Ascending aorta (tissue), 2 donors: ENCODE data around the gene KIZ. TPM values are rescaled to one million over a fixed set of nuclear protein-coding genes. Genes with fewer than 3 reads are reported as not detected.

Experiments
- DNase-seq, 2 donors: peaks; one replicate each; pipeline ENCODE4 v3.0.0-alpha.2; 2019; ENCODE audit warnings: low spot score in 2 of 2
- H3K27ac ChIP-seq, 2 donors: fragments of 200-600 bp; sonication (generic); one replicate each; pipeline ENCODE4 v1.5.1; 2016 to 2017; ENCODE audit warnings: mild to moderate bottlenecking in 1 of 2
- H3K27me3 ChIP-seq: fragments of 200-600 bp; sonication (generic); one replicate; pipeline ENCODE4 v1.5.1; 2017
- H3K36me3 ChIP-seq, 2 donors: fragments of 200-600 bp; sonication (generic); one replicate each; pipeline ENCODE4 v1.5.1; 2016
- H3K4me1 ChIP-seq, 2 donors: fragments of 200-600 bp; sonication (generic); one replicate each; pipeline ENCODE4 v1.5.1; 2016 to 2017; ENCODE audit warnings: mild to moderate bottlenecking in 1 of 2
- H3K4me3 ChIP-seq, 2 donors: fragments of 200-600 bp; sonication (generic); one replicate each; pipeline ENCODE4 v1.5.1; 2016 to 2017; ENCODE audit warnings: mild to moderate bottlenecking in 1 of 2
- H3K9me3 ChIP-seq, 2 donors: fragments of 200-600 bp; sonication (generic); one replicate each; pipeline ENCODE4 v1.5.1; 2016
- CTCF ChIP-seq, 3 experiments: fragments of 200-600 bp in 2 of 3; fragments of 450-650 bp in 1 of 3; sonication (generic) in 2 of 3; IDR thresholded peaks; one replicate each; pipeline ENCODE4 v1.5.1; 2016 to 2019; ENCODE audit warnings: antibody characterized with exemption in 3 of 3, mild to moderate bottlenecking in 1 of 3, moderate library complexity in 1 of 3
- intact Hi-C: fragments of 100-400 bp; cut with DNase I; formaldehyde crosslinking; loops from one replicate; pipeline ENCODE4 v1.15.1; 2023
- total RNA-seq: library from RNA; depleted of rRNA; stranded (reverse); fragments of >200 nt; gene quantifications from one replicate; pipeline ENCODE4 v1.1.0, GENCODE V29; 2016

KIZ gene
- total RNA-seq, 1 donor from 2014 or later = 7.8 TPM

GRCh38 chr20:21099751-21100577 lies 25.9 kb upstream of the KIZ start:
- peak overlapping the region; percentile 26 to 61 for H3K4me3 ChIP-seq
- H3K36me3 ChIP-seq = no peaks in the 10 kb centered on the region
- no peak for TF ChIP-seq CTCF (IDR thresholded peaks at IDR 0.05)
- peaks cover 14 to 26% of the 10 kb centered on the region in 2 donors for H3K4me1 ChIP-seq
- intact Hi-C loops = no loop called here
- peaks cover 31% of the 10 kb centered on the region for H3K27me3 ChIP-seq
- H3K27ac ChIP-seq = no peak overlapping the region
- no peaks in the 10 kb centered on the region for H3K9me3 ChIP-seq
- DNase-seq = no peak

DNA sequence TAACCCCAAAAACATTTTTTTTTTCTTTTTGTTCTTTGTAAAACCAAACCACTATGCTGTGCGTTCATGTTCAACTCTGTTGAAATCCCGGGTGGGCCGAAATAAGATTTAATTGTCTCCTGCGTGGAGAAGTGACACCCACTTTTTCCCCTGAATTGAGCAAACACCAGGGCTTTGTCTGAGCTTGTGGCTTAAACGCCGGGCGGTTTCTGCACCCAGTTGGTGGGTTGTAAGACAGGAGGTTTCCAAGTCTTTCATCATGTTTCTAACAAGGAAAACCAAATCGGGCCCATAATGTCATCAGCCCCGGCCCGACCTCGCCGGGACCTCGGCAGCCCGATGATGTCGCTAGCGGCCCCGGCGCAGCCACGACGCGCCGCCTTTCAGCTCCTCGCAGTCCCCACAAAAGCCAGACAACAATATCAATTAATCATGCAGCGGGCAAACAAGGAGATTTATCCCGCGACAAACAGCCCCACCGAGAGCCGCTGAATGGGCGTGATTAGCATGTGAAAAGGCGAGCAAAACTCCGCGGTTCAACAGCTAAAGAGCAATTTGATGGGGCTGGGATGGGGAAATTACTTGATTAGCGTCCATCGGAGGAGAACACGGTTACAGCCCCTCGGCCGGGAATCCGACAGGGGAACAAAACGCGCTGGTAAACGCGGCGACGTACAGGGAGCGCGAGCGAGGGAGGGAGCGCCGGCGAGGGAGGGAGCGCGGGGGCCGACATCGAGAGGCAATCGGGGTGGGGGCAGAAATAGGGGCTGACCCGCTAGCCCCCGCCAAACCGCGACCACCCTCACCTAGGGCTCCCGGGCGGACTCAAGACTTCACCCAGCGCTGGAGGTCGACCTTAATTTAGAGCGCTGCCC lies 25.1 kb upstream of the KIZ start:
- H3K27ac ChIP-seq = no peak overlapping the region
- peaks cover 14 to 26% of the 10 kb centered on the region in 2 donors for H3K4me1 ChIP-seq

GRCh38 chr20:21101453-21101931 lies 24.4 kb upstream of the KIZ start:
- no peaks in the 10 kb centered on the region for H3K9me3 ChIP-seq
- H3K4me1 ChIP-seq = peaks cover 14 to 26% of the 10 kb centered on the region in 2 donors
- peak overlapping the region; percentile 26 to 61 for H3K4me3 ChIP-seq
- no peak for TF ChIP-seq CTCF (IDR thresholded peaks at IDR 0.05)
- no peak for DNase-seq
- intact Hi-C loops = no loop called here
- H3K27ac ChIP-seq = no peak overlapping the region
- no peaks in the 10 kb centered on the region for H3K36me3 ChIP-seq
- H3K27me3 ChIP-seq = peaks cover 44% of the 10 kb centered on the region

More for the DNA sequence above, 25.1 kb upstream of the KIZ start:
- no peak for DNase-seq
- H3K4me3 ChIP-seq = peak overlapping the region; percentile 26 to 61
- no peaks in the 10 kb centered on the region for H3K9me3 ChIP-seq
- H3K27me3 ChIP-seq = peaks cover 38% of the 10 kb centered on the region
- intact Hi-C loops = no loop called here
- TF ChIP-seq CTCF (IDR thresholded peaks at IDR 0.05) = no peak
- H3K36me3 ChIP-seq = no peaks in the 10 kb centered on the region

DNA sequence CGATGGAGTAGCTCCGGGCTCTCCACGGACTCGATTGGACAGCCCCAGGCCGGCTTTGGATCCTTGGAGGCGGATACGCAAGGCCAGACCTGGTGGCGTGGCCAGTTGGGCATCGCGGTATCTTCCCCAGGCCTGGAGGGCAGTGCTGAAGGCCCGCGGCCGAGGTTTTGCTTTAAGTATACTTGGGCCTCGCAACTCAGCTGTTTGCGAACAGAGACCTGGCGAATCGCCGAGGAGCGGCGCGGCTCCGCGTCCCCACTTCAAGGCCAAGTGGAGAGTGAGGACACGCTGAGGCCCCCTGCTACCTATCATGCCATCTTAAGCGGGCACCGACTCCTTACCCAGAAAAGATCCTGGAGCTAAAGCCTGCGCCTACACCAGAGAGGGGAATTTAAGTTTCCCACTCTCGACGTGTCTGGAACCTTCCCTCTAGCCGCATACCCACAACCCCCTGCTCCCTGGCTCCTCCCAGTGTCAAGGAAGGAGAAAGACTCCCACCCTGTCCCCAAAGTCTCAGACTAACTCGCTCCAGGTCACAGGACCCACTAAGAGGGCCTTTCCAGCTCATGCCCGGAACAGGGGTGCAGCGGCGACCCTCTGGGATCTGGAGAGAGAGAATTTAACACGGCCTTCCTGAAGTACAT lies 23.8 kb upstream of the KIZ start:
- Histone ChIP-seq H3K27me3 (peaks cover 44% of the 10 kb centered on the region), H3K36me3 (no peaks in the 10 kb centered on the region), H3K4me3 (peak overlapping the region; percentile 26 to 61), H3K4me1 (peaks cover 14 to 26% of the 10 kb centered on the region in 2 donors), H3K9me3 (no peaks in the 10 kb centered on the region), H3K27ac (no peak overlapping the region)
- TF ChIP-seq CTCF (IDR thresholded peaks at IDR 0.05) = no peak
- intact Hi-C loops = no loop called here
- DNase-seq = no peak

DNA sequence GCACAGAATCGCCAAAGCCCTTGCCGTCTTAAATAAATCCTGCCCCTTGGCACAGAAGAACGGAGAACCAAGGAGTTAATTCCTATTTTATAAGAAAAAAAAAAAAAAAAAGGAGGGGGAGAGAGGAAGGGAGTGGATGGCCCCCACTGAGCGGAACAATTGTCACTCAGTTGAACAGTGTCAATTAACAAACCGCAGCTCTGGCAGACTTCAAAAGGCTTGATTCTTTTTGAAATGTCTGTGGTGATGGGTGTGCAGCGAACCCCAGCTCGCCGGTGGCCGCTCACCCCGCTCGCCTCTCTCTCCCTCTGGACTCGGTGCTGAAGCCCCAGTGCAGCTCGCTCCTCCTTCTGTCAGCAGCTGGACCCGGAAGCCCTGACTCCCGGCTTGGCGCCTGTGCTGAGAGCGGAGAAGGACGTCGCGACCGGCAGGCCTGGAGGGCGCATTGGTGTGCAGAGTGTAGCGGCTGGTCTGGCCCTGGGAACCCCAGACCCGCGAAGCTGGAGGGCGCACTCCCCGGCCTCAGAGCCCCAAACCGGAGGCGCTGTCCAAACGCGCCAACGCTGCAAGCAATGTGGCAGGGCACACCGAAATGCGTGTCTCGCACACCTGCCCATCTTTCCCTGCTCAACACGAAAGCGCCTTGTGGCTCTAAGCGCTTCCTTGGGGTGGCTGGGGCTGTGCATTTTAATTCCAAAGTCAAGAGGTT lies 23.1 kb upstream of the KIZ start:
- intact Hi-C loops = no loop called here
- Histone ChIP-seq H3K4me3 (peak overlapping the region; percentile 26 to 61), H3K27me3 (peaks cover 44% of the 10 kb centered on the region), H3K4me1 (peaks cover 14 to 26% of the 10 kb centered on the region in 2 donors), H3K36me3 (no peaks in the 10 kb centered on the region), H3K9me3 (no peaks in the 10 kb centered on the region), H3K27ac (no peak overlapping the region)
- no peak for TF ChIP-seq CTCF (IDR thresholded peaks at IDR 0.05)
- DNase-seq = peak in 1 of 2 donors; percentile 64
